ENCODE measurements around the gene ZNF500. TPM values are rescaled to one million over a fixed set of nuclear protein-coding genes. Genes with fewer than 3 reads are reported as not detected.

Gene ZNF500
- total and polyA plus RNA-seq, 10 of the 15 experiments (the other 5 are each of a cell fraction or from before 2014, with no cell fraction given), result 0.99 to 13.1 (median 5.5) TPM

DNA sequence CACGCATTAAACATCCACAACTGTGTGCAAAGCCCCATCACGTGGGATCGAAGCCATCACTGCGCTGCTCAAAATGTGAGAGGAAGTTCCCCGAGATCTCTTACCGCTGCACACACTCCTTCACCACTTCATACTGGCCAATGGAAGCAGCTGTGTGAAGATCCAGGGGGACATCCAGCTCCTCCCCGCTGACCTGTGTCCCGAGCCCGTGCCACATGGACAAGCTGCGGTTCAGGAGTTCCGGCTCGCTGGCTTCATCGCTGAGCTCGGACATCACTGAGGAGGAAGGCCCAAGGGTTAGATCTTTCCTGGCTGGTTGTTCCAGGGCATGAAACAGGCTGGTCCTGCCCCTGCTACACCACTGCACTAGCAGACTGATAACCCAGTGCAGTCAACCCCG is 37.1 kb downstream of the ZNF500 start (continued):
- TF ChIP-seq CEBPZ (IDR thresholded peaks at IDR 0.05; ENCODE audit: low read depth, low read length) (no peak), ZZZ3 (IDR thresholded peaks at IDR 0.05; ENCODE audit: control insufficient read depth, insufficient read length, low read depth) (no peak), RCOR1 (conservative IDR thresholded peaks at IDR 0.05; ENCODE audit: low read depth, low read length) (no peak), SUZ12 (IDR thresholded peaks at IDR 0.05; ENCODE audit: unreplicated experiment) (no peak), SPI1 (IDR thresholded peaks at IDR 0.05; ENCODE audit: borderline replicate concordance, insufficient read depth, low read depth, low read length) (no peak), STAT1 (conservative IDR thresholded peaks at IDR 0.05) (no peak), BCLAF1 (IDR thresholded peaks at IDR 0.05) (no peak), EGR1 (IDR thresholded peaks at IDR 0.05; ENCODE audit: borderline replicate concordance in 1 of 2, low read depth in 2 of 2, low read length in 2 of 2) (no peak), SMAD5 (IDR thresholded peaks at IDR 0.05; ENCODE audit: low read depth) (no peak)
